Sigmoid colon (tissue), 4 donors: ENCODE measurements around the gene SEC23B.

Experiments
- EP300 ChIP-seq, 4 donors: sonication (generic); formaldehyde crosslinking; IDR thresholded peaks; one replicate each; pipeline ENCODE4 v1.6.1; 2017; ENCODE audit warnings: antibody characterized with exemption in 4 of 4
- POLR2A ChIP-seq, 2 donors: fragments of 450-650 bp; IDR thresholded peaks; one replicate each; pipeline ENCODE4 v1.6.1; 2016; ENCODE audit warnings: antibody characterized with exemption in 2 of 2, mild to moderate bottlenecking in 2 of 2, moderate library complexity in 2 of 2
- POLR2AphosphoS5 ChIP-seq, 4 donors: sonication (generic); formaldehyde crosslinking; IDR thresholded peaks; one replicate each; pipeline ENCODE4 v1.6.1; 2017; ENCODE audit warnings: antibody characterized with exemption in 4 of 4
- TF ChIP-seq, protein P1 (sequence below), 4 experiments: fragments of 450-650 bp in 3 of 4; fragments of 200-600 bp in 1 of 4; IDR thresholded peaks; one replicate each; pipeline ENCODE4 v1.5.1; 2016 to 2019; ENCODE audit warnings: antibody characterized with exemption in 4 of 4, mild to moderate bottlenecking in 3 of 4, moderate library complexity in 2 of 4

DNA sequence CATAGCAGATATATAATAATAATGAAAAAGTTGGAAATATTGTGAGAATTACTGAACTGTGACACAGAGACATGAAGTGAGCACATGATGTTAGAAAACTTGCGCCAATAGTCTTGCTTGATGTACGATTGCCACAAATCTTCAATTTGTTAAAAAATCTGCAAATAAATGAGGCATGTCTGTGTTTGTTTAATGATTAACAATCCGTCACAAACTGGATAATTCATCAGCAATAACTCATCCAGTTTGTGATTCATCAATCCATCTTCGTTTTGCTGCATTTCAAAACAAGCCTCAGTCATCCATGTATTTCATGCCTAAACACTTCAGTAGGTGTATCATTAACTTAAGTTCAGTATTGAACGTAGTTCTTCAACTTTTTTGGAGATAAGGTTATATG, 34.0 kb downstream of the SEC23B start:
- TF ChIP-seq POLR2AphosphoS5 (IDR thresholded peaks at IDR 0.05) (no peak), POLR2A (IDR thresholded peaks at IDR 0.05) (no peak), EP300 (IDR thresholded peaks at IDR 0.05) (no peak)
- TF ChIP-seq, protein P1, sequence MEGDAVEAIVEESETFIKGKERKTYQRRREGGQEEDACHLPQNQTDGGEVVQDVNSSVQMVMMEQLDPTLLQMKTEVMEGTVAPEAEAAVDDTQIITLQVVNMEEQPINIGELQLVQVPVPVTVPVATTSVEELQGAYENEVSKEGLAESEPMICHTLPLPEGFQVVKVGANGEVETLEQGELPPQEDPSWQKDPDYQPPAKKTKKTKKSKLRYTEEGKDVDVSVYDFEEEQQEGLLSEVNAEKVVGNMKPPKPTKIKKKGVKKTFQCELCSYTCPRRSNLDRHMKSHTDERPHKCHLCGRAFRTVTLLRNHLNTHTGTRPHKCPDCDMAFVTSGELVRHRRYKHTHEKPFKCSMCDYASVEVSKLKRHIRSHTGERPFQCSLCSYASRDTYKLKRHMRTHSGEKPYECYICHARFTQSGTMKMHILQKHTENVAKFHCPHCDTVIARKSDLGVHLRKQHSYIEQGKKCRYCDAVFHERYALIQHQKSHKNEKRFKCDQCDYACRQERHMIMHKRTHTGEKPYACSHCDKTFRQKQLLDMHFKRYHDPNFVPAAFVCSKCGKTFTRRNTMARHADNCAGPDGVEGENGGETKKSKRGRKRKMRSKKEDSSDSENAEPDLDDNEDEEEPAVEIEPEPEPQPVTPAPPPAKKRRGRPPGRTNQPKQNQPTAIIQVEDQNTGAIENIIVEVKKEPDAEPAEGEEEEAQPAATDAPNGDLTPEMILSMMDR (IDR thresholded peaks at IDR 0.05): no peak
